ENCODE results near the gene NCK2. TPM values are rescaled to one million over a fixed set of nuclear protein-coding genes. Genes with fewer than 3 reads are reported as not detected.
A peak's percentile ranks its signal among the peaks of the same experiment; 100 is the strongest.

Gene NCK2
- total RNA-seq, 2 experiments from 2014 or later, result 84.7 to 87.5 TPM

GRCh38 chr2:105737980-105738657, 6.6 kb upstream of the NCK2 start:
- peaks cover 2% of the 10 kb centered on the region for H3K36me3 Mint-ChIP-seq (ENCODE audit: low read depth)
- DNase-seq (no peak), ATAC-seq (peak; percentile 71)
- no peaks in the 10 kb centered on the region for H3K27me3 Mint-ChIP-seq
- H3K27ac Mint-ChIP-seq, result peak overlapping the region; percentile 98
- peak overlapping the region; percentile 62 for H3K4me3 Mint-ChIP-seq
- H3K9me3 Mint-ChIP-seq (ENCODE audit: low read depth), result peaks cover 4% of the 10 kb centered on the region
- intact Hi-C loops (cut with DNase I, micrococcal nuclease), result loop anchor here (2.0 to 10.0 kb wide), 7 partner anchors 61 to 455 kb away; partner anchors contain the start of gene FHL2 (in 1 of the 2)
- POLR2A ChIA-PET, result interaction anchor here (0.7 to 0.9 kb wide), 2 partner anchors 14 to 26 kb away, joined by 3 to 4 read pairs; no protein-coding TSS in a partner anchor
- CTCF ChIA-PET, result interaction anchor here (0.6 to 1.1 kb wide), 4 partner anchors 9 to 238 kb away, joined by 3 to 4 read pairs (median 3); no protein-coding TSS in a partner anchor
- peaks cover 84% of the 10 kb centered on the region for H3K4me1 Mint-ChIP-seq

GRCh38 chr2:105738658-105739241, 6.0 kb upstream of the NCK2 start:
- H3K27me3 Mint-ChIP-seq, result no peaks in the 10 kb centered on the region
- POLR2A ChIA-PET, result interaction anchor here (0.7 to 0.9 kb wide), 2 partner anchors 14 to 26 kb away, joined by 3 to 4 read pairs; no protein-coding TSS in a partner anchor
- ATAC-seq, result peak; percentile 40
- intact Hi-C loops (cut with DNase I, micrococcal nuclease), result loop anchor here (2.0 to 10.0 kb wide), 7 partner anchors 61 to 454 kb away; partner anchors contain the start of gene FHL2 (in 1 of the 2)
- H3K27ac Mint-ChIP-seq, result peak overlapping the region; percentile 98
- peaks cover 2% of the 10 kb centered on the region for H3K36me3 Mint-ChIP-seq (ENCODE audit: low read depth)
- peaks cover 85% of the 10 kb centered on the region for H3K4me1 Mint-ChIP-seq
- peaks cover 4% of the 10 kb centered on the region for H3K9me3 Mint-ChIP-seq (ENCODE audit: low read depth)
- CTCF ChIA-PET, result interaction anchor here (0.6 to 1.1 kb wide), 4 partner anchors 8 to 238 kb away, joined by 3 to 4 read pairs (median 3); no protein-coding TSS in a partner anchor
- DNase-seq, result no peak
- H3K4me3 Mint-ChIP-seq, result peak overlapping the region; percentile 62

- peaks cover 84% of the 10 kb centered on the region for H3K4me1 Mint-ChIP-seq
- no peaks in the 10 kb centered on the region for H3K27me3 Mint-ChIP-seq
- H3K27ac Mint-ChIP-seq, result peak overlapping the region; percentile 98
- ATAC-seq (peak; percentile 37), DNase-seq (peak; percentile 61)
- CTCF ChIA-PET, result no interaction called here
- intact Hi-C loops (cut with DNase I, micrococcal nuclease), result loop anchor here (2.0 to 10.0 kb wide), 7 partner anchors 62 to 453 kb away; partner anchors contain the start of gene FHL2 (in 1 of the 2)
- H3K36me3 Mint-ChIP-seq (ENCODE audit: low read depth), result peaks cover 2% of the 10 kb centered on the region
- H3K4me3 Mint-ChIP-seq, result peak overlapping the region; percentile 62
- H3K9me3 Mint-ChIP-seq (ENCODE audit: low read depth), result peaks cover 4% of the 10 kb centered on the region
- POLR2A ChIA-PET, result no interaction called here
These were observed 5.3 kb upstream of the NCK2 start for GRCh38 chr2:105739426-105739825.

GRCh38 chr2:105739944-105740530, 4.7 kb upstream of the NCK2 start:
- H3K27ac Mint-ChIP-seq, result peak overlapping the region; percentile 98
- no peak for ATAC-seq
- H3K4me3 Mint-ChIP-seq, result peak overlapping the region; percentile 62
- H3K4me1 Mint-ChIP-seq, result peaks cover 78% of the 10 kb centered on the region
- ChIA-PET POLR2A (no interaction called here), CTCF (interaction anchor here (1.2 kb wide), 2 partner anchors 42 to 117 kb away, joined by 3 to 4 read pairs; no protein-coding TSS in a partner anchor)
- H3K27me3 Mint-ChIP-seq, result no peaks in the 10 kb centered on the region
- H3K9me3 Mint-ChIP-seq (ENCODE audit: low read depth), result peaks cover 4% of the 10 kb centered on the region
- no peak for DNase-seq
- intact Hi-C loops (cut with DNase I, micrococcal nuclease), result loop anchor here (2.0 to 10.0 kb wide), 8 partner anchors 63 to 453 kb away; partner anchors contain the start of genes C2orf49 (in 1 of the 2) and FHL2 (in 1 of the 2)
- H3K36me3 Mint-ChIP-seq (ENCODE audit: low read depth), result peaks cover 2% of the 10 kb centered on the region

GRCh38 chr2:105741174-105741573, 3.5 kb upstream of the NCK2 start:
- DNase-seq, result peak; percentile 53
- Mint-ChIP-seq H3K36me3 (ENCODE audit: low read depth) (peaks cover 8% of the 10 kb centered on the region), H3K9me3 (ENCODE audit: low read depth) (peaks cover 4% of the 10 kb centered on the region), H3K4me1 (peaks cover 69% of the 10 kb centered on the region), H3K27me3 (no peaks in the 10 kb centered on the region), H3K27ac (peak overlapping the region; percentile 98), H3K4me3 (no peak overlapping the region)
- ChIA-PET POLR2A (interaction anchor here (0.8 kb wide), 2 partner anchors 15 to 62 kb away, joined by 4 read pairs; no protein-coding TSS in a partner anchor), CTCF (interaction anchor here (0.6 to 1.2 kb wide), 5 partner anchors 28 to 286 kb away, joined by 3 to 4 read pairs (median 3); no protein-coding TSS in a partner anchor)
- intact Hi-C loops (cut with DNase I, micrococcal nuclease), result loop anchor here in 1 of 2 experiments (10.0 kb wide), 1 partner anchor 406 kb away; the partner anchor contains the start of gene C2orf49
- peak; percentile 10 for ATAC-seq

GRCh38 chr2:105741617-105742016, 3.1 kb upstream of the NCK2 start:
- DNase-seq (no peak), ATAC-seq (no peak)
- Mint-ChIP-seq H3K4me1 (peaks cover 69% of the 10 kb centered on the region), H3K27ac (peak overlapping the region; percentile 45), H3K4me3 (no peak overlapping the region), H3K36me3 (ENCODE audit: low read depth) (peaks cover 11% of the 10 kb centered on the region), H3K9me3 (ENCODE audit: low read depth) (peaks cover 4% of the 10 kb centered on the region), H3K27me3 (no peaks in the 10 kb centered on the region)
- ChIA-PET CTCF (interaction anchor here (0.7 to 1.0 kb wide), 2 partner anchors 27 to 97 kb away, joined by 3 read pairs; no protein-coding TSS in a partner anchor), POLR2A (interaction anchor here (0.8 kb wide), 2 partner anchors 15 to 62 kb away, joined by 4 read pairs; no protein-coding TSS in a partner anchor)
- intact Hi-C loops (cut with DNase I, micrococcal nuclease), result loop anchor here (2.0 to 10.0 kb wide), 2 partner anchors 343 to 407 kb away; partner anchors contain the start of gene C2orf49 (in 1 of the 2)

- DNase-seq, result peak; percentile 79
- Mint-ChIP-seq H3K9me3 (ENCODE audit: low read depth) (peaks cover 4% of the 10 kb centered on the region), H3K4me1 (peaks cover 70% of the 10 kb centered on the region), H3K27me3 (no peaks in the 10 kb centered on the region), H3K4me3 (peak overlapping the region; percentile 77), H3K27ac (peak overlapping the region; percentile 87), H3K36me3 (ENCODE audit: low read depth) (peaks cover 36% of the 10 kb centered on the region)
- peak; percentile 42 for ATAC-seq
- intact Hi-C loops (cut with DNase I, micrococcal nuclease), result loop anchor here in 1 of 2 experiments (10.0 kb wide), 1 partner anchor 409 kb away; the partner anchor contains the start of gene C2orf49
- CTCF ChIA-PET, result interaction anchor here (0.6 to 2.0 kb wide), 9 partner anchors 9 to 285 kb away, joined by 3 to 8 read pairs (median 5); no protein-coding TSS in a partner anchor
- POLR2A ChIA-PET, result interaction anchor here (1.2 to 1.4 kb wide), 2 partner anchors 11 to 18 kb away, joined by 3 to 7 read pairs; no protein-coding TSS in a partner anchor
These were observed 412 bp upstream of the NCK2 start for GRCh38 chr2:105744091-105744908.

GRCh38 chr2:105746177-105747080, 1.7 kb downstream of the NCK2 start:
- peaks cover 55% of the 10 kb centered on the region for H3K36me3 Mint-ChIP-seq (ENCODE audit: low read depth)
- DNase-seq (peak; percentile 97), ATAC-seq (peak; percentile 61)
- peaks cover 4% of the 10 kb centered on the region for H3K9me3 Mint-ChIP-seq (ENCODE audit: low read depth)
- H3K4me1 Mint-ChIP-seq, result peaks cover 70% of the 10 kb centered on the region
- no peaks in the 10 kb centered on the region for H3K27me3 Mint-ChIP-seq
- CTCF ChIA-PET, result interaction anchor here (0.6 to 2.4 kb wide), 19 partner anchors 8 to 359 kb away, joined by 3 to 9 read pairs (median 4); no protein-coding TSS in a partner anchor
- peak overlapping the region; percentile 97 for H3K4me3 Mint-ChIP-seq
- H3K27ac Mint-ChIP-seq, result peak overlapping the region; percentile 99
- intact Hi-C loops (cut with DNase I, micrococcal nuclease), result loop anchor here (1.0 to 10.0 kb wide), 11 partner anchors 8 to 412 kb away; partner anchors contain the start of gene C2orf49 (in 2 of the 2)
- POLR2A ChIA-PET, result interaction anchor here (0.5 to 4.6 kb wide), 16 partner anchors 9 to 321 kb away, joined by 3 to 44 read pairs (median 4); no protein-coding TSS in a partner anchor

- ATAC-seq (no peak), DNase-seq (no peak)
- Mint-ChIP-seq H3K27ac (peak overlapping the region; percentile 99), H3K4me1 (peaks cover 66% of the 10 kb centered on the region), H3K36me3 (ENCODE audit: low read depth) (peaks cover 58% of the 10 kb centered on the region), H3K9me3 (ENCODE audit: low read depth) (peaks cover under 1% of the 10 kb centered on the region), H3K4me3 (peak overlapping the region; percentile 97), H3K27me3 (no peaks in the 10 kb centered on the region)
- POLR2A ChIA-PET, result interaction anchor here (0.6 to 4.6 kb wide), 17 partner anchors 8 to 166 kb away, joined by 3 to 44 read pairs (median 3); no protein-coding TSS in a partner anchor
- intact Hi-C loops (cut with DNase I, micrococcal nuclease), result loop anchor here (2.0 to 10.0 kb wide), 7 partner anchors 55 to 413 kb away; partner anchors contain the start of gene C2orf49 (in 2 of the 2)
- CTCF ChIA-PET, result interaction anchor here (0.6 to 2.4 kb wide), 14 partner anchors 9 to 338 kb away, joined by 3 to 9 read pairs (median 4); no protein-coding TSS in a partner anchor
These were observed 2.7 kb downstream of the NCK2 start for GRCh38 chr2:105747254-105747894.

Measured in activated CD4-positive, alpha-beta T cell treated with anti-CD3 and anti-CD28 coated beads for 36 hours (primary cell).